Stimulated activated CD8-positive, alpha-beta memory T cell treated with anti-CD3 and anti-CD28 coated beads, Interleukin-15, amount 100 ng/mL, for 4 hours (primary cell): ENCODE data around the gene PRRX2.
"Not testable (repeated sequence)": the region's sequence is repeated elsewhere in the genome, so short reads cannot be mapped to it uniquely, and the experiment has no call there.

ENCODE experiments used
- DNase-seq, 2 donors: peaks; one replicate each; pipeline ENCODE4 v3.0.0-alpha.2; 2020; ENCODE audit warnings: low read depth in 2 of 2

PRRX2 gene

GRCh38 chr9:129732946-129733631, 67.6 kb downstream of the PRRX2 start:
- DNase-seq: no peak

GRCh38 chr9:129733632-129733953, 68.1 kb downstream of the PRRX2 start:
- no peak for DNase-seq

- no peak for DNase-seq
Observed at GRCh38 chr9:129735546-129735945, 70.1 kb downstream of the PRRX2 start.

DNA sequence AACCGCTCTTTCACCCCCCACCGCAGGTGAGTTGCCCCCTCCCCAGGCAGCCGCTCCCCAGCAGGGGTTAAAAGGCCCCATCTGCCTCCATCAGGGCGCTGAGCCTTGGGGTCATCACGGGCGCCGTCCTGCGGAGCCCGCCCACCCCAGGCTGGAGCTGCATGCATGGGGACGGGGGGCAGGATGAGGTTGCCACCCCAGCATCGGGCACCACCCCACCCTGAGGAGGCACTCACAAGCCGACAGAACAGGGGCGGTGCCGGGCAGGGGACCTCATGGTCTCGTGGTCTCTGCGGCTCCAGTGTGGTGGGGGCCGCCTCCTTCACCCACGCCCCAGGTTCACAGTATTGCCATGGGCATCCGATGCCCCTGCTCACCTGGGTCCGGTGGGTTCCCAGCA, 70.9 kb downstream of the PRRX2 start:
- DNase-seq: no peak

- peak; percentile 57 to 59 for DNase-seq
Observed at GRCh38 chr9:129737479-129738274, 72.2 kb downstream of the PRRX2 start.

DNA sequence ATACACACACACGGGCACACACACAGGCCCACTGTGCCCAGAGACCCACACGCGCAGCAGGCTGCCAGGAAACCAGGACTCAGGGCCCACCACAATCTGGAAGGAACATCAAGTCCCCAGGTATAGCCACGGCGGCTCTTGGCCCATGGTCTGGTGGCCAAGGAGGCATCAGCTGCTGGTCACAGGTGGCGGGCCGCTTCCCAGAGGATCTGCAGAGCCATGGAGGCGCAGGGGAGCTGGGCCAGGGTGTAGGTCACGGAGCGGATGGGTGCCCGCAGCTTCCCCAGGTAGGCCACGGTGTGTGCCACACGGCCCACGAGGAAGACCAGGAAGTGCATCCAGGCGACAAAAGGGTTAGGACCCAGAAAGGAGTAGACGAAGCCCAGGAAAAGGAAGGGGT, 74.0 kb downstream of the PRRX2 start:
- DNase-seq: no peak

- no peak for DNase-seq
Observed at GRCh38 chr9:129740174-129740573, 74.7 kb downstream of the PRRX2 start.

DNA sequence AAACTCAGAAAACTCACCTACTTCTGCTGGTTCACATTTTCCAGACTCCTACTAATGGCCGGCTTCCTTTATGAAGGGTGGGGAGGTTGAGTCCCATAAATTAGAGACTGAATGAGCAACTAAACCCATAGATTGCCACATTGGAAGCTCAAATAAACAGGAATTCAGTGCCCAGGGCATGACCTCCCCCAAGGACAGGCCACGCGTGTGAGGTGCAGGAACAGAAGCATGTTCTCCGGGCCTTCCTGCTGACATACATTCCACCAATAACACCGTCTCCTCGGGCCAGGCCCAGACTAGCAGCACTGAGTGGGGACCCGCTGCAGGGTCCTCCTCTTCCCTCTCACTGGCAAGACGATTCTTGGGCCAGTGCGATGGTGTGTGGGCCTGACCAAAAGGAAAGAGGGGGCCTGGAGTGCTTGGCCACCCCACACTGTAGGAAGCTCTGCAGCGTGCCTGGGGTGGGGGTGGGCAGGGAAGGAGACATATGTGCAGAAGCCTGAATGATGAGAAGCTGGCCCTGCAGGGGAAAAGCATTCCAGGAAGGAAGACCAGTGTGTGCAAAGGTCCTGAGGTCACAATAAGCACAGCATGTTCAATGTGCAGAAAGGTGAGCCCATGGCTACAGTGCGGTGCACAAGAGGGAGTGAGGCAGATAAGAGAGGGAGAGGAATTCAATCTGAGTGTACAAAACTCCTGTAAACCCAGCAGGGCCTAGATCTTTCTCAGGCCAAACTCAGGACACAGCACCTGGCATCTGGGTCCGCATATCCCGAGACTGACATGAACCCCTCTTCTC, 75.4 kb downstream of the PRRX2 start:
- DNase-seq: no peak

GRCh38 chr9:129745200-129745599, 79.8 kb downstream of the PRRX2 start:
- no peak for DNase-seq

DNA sequence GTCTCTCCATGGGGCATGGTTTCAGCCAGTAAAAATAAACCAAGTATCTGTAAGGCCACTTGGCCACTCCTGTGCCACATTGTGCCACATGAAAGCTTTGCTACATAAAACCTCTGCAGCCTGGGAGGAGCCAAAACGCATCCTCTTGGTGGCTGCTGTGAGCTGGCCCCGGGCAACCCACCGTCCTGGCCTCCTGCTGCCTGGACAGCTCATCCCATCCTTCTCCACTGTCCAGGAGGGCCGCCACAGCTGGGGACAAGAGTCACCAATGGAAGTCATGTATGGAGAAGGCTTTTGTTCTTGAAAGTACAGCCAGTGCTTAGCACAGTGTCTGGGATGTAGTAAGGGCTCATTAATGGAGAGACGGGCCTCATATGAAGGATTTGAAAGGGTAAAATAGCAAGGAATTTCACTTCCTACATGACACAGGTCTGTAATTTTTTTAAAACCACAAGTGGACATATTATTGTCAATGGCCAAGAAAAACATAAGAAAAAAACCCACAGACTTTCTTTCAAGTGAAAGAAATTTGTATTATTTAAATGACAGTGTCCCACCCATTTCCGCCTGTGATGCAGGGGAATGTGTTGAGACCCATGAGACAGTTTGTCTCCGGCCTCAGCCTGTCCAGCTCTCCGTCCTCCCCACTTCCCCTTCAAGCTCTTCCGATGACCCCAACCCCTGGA, 80.8 kb downstream of the PRRX2 start:
- DNase-seq: no peak

DNA sequence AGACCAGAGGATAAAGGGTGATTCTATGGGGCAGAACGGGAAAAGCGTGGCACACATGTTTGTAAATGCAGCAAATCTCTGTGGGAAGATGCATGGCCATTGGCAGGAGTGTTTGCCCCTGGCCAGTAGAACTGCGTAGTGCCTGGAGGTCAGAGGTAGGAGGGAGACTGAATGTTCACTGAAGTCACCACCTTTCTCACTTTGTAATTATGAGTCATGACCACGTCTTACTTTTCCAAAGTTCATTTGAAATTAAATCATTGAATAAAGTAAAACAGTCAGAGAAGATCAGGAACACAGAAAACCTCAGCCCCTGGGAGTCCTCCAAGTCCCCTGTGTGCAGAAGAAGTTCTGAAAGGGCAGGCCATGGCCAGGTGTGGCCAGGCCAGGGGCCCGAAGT, 82.8 kb downstream of the PRRX2 start:
- no peak for DNase-seq

DNA sequence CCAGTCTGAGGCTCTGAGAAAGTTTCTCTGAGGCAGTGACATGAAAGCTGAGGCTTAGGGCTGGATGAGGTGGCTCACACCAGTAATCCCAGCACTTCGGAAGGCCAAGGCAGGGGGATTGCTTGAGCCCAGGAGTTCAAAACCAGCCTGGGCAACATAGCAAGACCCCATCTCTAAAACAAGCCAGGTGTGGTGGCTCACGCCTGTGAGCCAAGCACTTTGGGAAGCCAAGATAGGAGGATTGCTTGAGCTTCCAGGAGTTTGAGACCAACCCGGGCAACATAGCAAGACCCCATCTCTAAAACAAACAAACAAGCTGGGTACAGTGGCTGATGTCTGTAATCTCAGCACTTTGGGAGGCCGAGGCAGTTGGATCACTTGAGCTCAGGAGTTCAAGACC, 83.6 kb downstream of the PRRX2 start:
- DNase-seq: not testable (repeated sequence)

DNA sequence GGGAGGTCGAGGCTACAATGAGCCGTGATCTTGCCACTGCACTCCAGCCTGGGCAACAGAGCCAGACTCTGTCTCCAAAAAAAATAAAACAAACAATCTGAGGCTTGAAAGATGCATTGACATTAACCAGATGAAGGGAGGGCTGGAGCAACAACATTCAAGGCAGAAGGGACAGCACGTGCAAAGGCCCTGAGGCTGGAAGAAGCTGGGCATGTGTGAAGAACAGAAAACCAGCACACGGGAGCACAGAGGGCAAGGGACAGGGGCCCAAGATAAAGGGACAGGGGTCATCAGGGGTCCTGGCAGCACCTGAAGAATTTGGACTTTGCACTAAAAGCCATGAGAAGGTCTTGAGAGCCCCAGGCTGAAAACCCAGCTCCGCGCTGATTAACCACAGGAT, 84.1 kb downstream of the PRRX2 start:
- no peak for DNase-seq

DNA sequence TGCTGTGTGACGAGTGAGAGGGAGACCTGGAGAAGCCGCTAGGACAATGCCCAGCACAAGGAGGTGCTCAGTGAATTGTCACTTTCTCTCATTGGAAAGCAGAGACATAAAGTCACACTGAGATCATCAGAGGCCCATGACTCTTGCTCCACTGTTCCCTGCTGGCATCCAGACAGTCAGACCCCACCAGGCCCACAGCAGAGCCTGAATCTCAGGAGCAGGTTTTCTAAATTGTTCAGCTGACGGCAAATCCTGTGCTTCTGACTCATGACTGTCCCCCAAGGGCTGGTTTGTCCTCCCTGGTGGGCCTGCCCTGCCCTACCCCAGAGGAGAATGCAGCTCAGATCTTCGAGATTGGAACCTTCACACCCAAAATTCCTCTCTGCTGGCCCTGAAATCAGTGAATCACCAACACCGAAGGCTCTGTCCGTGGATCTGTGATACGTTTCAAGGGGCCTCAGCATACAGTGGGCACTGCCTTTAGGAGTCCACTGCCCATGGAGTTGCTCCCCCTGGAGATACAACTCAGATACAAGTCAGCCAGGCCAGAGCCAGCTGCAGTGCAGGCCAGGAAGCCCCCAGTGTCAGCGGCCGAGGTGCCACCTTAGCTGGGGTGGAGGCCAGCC, 84.7 kb downstream of the PRRX2 start:
- DNase-seq: no peak

GRCh38 chr9:129751841-129752801, 86.7 kb downstream of the PRRX2 start:
- DNase-seq: no peak

- DNase-seq: peak; percentile 17 to 32
Observed at GRCh38 chr9:129752900-129753729, 87.7 kb downstream of the PRRX2 start, which contains the start of gene PTGES. PTGES (minus strand) TSS chr9:129753042; CDS start chr9:129753012, 30 bp downstream.

DNA sequence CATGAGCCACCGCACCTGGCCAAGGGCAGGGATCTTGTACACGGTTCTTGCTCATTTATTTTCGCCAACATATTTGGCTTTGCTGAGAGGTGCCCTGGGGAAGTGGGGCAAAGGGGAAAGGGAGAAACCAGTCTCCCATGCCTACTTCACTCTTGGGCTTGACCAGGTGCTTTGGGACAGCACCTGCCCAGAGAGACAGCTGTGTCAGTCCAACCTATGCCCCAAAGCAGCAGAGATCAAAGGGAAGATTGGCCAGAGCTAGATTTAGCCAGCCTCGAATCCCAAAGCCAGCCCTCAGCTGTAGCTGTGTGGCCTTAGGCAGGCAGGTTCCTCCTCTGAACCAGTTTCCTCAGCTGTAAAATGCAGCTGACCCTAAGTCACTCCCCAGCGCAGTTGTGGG, 89.7 kb downstream of the PRRX2 start:
- DNase-seq: no peak

DNA sequence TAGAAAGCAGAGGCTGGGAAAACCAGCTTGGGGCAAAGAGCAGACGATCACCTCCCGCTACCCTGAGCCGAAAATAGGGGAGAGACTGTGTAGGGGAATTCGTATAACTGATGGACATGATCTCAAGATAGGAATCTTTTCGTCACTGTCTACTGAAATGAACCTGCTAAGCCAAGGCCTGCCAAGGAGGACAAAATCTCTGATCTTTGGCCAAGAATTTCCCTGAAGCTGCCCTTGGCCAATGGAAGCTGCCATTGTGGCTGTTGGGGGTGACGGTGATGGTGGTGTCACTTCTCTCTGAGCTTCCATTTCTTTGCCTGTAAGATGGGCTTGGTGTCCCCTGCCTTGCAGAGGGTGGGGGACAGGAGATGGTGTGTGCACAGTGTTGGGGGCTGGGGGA, 90.7 kb downstream of the PRRX2 start:
- no peak for DNase-seq

DNA sequence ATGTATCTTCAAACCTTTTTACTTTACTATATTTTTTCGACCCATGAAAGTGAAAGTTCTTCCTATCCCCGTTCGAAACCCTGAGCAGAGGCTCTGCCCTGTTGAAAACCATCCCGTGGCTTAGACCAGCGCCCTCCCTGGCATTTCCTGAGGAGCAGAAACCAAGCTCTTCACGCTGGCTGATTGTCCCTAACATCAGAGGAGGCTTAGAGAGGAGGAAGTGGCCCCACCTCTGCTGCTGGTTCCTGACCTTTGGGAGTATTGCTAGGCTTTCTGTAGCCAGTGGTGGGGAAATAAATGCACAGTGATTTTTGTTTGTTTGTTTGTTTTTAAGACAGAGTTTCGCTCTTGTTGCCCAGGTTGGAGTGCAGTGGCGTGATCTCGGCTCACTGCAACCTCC, 91.6 kb downstream of the PRRX2 start:
- DNase-seq: no peak
